SU-DHL-6 (cell line): Measurements from ENCODE around the gene NFIA.

ENCODE experiments used
- H2AFZ ChIP-seq: fragments of 200-600 bp; sonication (generic); 2 replicates; pipeline ENCODE4 v1.6.1; 2014; ENCODE audit warnings: low read depth, mild to moderate bottlenecking, moderate library complexity, mixed read lengths, antibody characterized with exemption, low read length; ENCODE audit not compliant: severe bottlenecking
- H3F3A ChIP-seq: fragments of 200-600 bp; shearing (Covaris generic); 2 replicates; pipeline ENCODE4 v1.6.0; 2016; ENCODE audit warnings: antibody characterized with exemption, mild to moderate bottlenecking; ENCODE audit not compliant: insufficient read depth
- H3K27ac ChIP-seq: fragments of 200-600 bp; sonication (generic); 2 replicates; pipeline ENCODE4 v1.5.1; 2016; ENCODE audit warnings: low read depth, mild to moderate bottlenecking, low read length, moderate library complexity, mixed read lengths
- H3K27me3 ChIP-seq: fragments of 200-600 bp; sonication (generic), shearing (Covaris generic); 2 replicates; pipeline ENCODE4 v1.6.0; 2014; ENCODE audit warnings: mild to moderate bottlenecking, low read length
- H3K36me3 ChIP-seq: fragments of 200-600 bp; sonication (generic); 2 replicates; pipeline ENCODE4 v1.6.1; 2014; ENCODE audit warnings: mild to moderate bottlenecking, low read length, mixed read lengths
- H3K4me2 ChIP-seq: fragments of 300-600, 200-600 bp; shearing (Covaris generic), sonication (generic); 2 replicates; pipeline ENCODE4 v1.6.0; 2014; ENCODE audit warnings: low read length, low read depth, mild to moderate bottlenecking; ENCODE audit not compliant: poor library complexity, severe bottlenecking
- H3K4me3 ChIP-seq: fragments of 200-600 bp; sonication (generic); 2 replicates; pipeline ENCODE4 v1.5.1; 2014; ENCODE audit warnings: antibody characterized with exemption, low read length, mild to moderate bottlenecking, mixed read lengths; ENCODE audit not compliant: insufficient read depth, poor library complexity, severe bottlenecking
- H3K79me2 ChIP-seq: fragments of 200-600 bp; sonication (generic); 2 replicates; pipeline ENCODE4 v1.6.1; 2014; ENCODE audit warnings: mild to moderate bottlenecking, low read length, moderate library complexity; ENCODE audit not compliant: insufficient read depth
- H3K9ac ChIP-seq: fragments of 200-600 bp; sonication (generic); 2 replicates; pipeline ENCODE4 v1.7.0; 2014; ENCODE audit warnings: mild to moderate bottlenecking, low read length
- H3K9me2 ChIP-seq: fragments of 200-600 bp; sonication (generic); replicated peaks from 2 replicates; pipeline ENCODE4 v1.6.1; 2014; ENCODE audit warnings: low read length; ENCODE audit not compliant: insufficient read depth
- H3K9me3 ChIP-seq: fragments of 200-600 bp; sonication (generic); 2 replicates; pipeline ENCODE4 v1.6.1; 2014; ENCODE audit warnings: low read length, mixed read lengths; ENCODE audit not compliant: insufficient read depth
- H4K20me1 ChIP-seq: fragments of 200-600 bp; sonication (generic); 2 replicates; pipeline ENCODE4 v1.6.1; 2014; ENCODE audit warnings: low read depth, mild to moderate bottlenecking, antibody characterized with exemption, low read length, moderate library complexity, mixed read lengths
- EZH2phosphoT487 ChIP-seq: fragments of 200-600 bp; sonication (generic), shearing (Covaris generic); conservative IDR thresholded peaks from 2 replicates; pipeline ENCODE4 v1.6.1; 2018; ENCODE audit warnings: mild to moderate bottlenecking, antibody characterized with exemption, low read length, moderate library complexity, mixed read lengths
- TF ChIP-seq, protein P1 (sequence below): fragments of 200-600 bp; sonication (generic); IDR thresholded peaks from one replicate; pipeline ENCODE4 v1.5.1; 2017; ENCODE audit warnings: antibody characterized with exemption, mild to moderate bottlenecking, low read length, moderate library complexity; ENCODE audit not compliant: insufficient read depth, poor library complexity, severe bottlenecking

Gene NFIA

GRCh38 chr1:61391730-61392129 is 309.4 kb downstream of the NFIA start:
- Histone ChIP-seq H3K4me3 (no peak overlapping the region), H3K4me2 (no peak overlapping the region), H3K36me3 (peaks cover 11% of the 10 kb centered on the region; the same call in 1 of the 2 replicates), H2AFZ (no peak overlapping the region), H3K79me2 (no peaks in the 10 kb centered on the region), H3K9me2 (no peaks in the 10 kb centered on the region), H3K9me3 (no peaks in the 10 kb centered on the region), H3K27ac (no peak overlapping the region), H3F3A (no peaks in the 10 kb centered on the region), H3K9ac (no peak overlapping the region), H3K27me3 (no peaks in the 10 kb centered on the region), H4K20me1 (no peaks in the 10 kb centered on the region)
- TF ChIP-seq EZH2phosphoT487: no peak
- TF ChIP-seq, protein P1, sequence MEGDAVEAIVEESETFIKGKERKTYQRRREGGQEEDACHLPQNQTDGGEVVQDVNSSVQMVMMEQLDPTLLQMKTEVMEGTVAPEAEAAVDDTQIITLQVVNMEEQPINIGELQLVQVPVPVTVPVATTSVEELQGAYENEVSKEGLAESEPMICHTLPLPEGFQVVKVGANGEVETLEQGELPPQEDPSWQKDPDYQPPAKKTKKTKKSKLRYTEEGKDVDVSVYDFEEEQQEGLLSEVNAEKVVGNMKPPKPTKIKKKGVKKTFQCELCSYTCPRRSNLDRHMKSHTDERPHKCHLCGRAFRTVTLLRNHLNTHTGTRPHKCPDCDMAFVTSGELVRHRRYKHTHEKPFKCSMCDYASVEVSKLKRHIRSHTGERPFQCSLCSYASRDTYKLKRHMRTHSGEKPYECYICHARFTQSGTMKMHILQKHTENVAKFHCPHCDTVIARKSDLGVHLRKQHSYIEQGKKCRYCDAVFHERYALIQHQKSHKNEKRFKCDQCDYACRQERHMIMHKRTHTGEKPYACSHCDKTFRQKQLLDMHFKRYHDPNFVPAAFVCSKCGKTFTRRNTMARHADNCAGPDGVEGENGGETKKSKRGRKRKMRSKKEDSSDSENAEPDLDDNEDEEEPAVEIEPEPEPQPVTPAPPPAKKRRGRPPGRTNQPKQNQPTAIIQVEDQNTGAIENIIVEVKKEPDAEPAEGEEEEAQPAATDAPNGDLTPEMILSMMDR: no peak

GRCh38 chr1:61392409-61393242 is 310.3 kb downstream of the NFIA start:
- Histone ChIP-seq H2AFZ (no peak overlapping the region), H3F3A (no peaks in the 10 kb centered on the region), H3K4me3 (no peak overlapping the region), H3K9ac (no peak overlapping the region), H3K27ac (no peak overlapping the region), H3K4me2 (no peak overlapping the region), H3K9me3 (no peaks in the 10 kb centered on the region), H3K9me2 (no peaks in the 10 kb centered on the region), H4K20me1 (no peaks in the 10 kb centered on the region), H3K79me2 (no peaks in the 10 kb centered on the region), H3K36me3 (peaks cover 11% of the 10 kb centered on the region; the same call in 1 of the 2 replicates), H3K27me3 (no peaks in the 10 kb centered on the region)
- TF ChIP-seq, protein P1: no peak
- no peak for TF ChIP-seq EZH2phosphoT487

- H3K36me3 ChIP-seq: peaks cover 9% of the 10 kb centered on the region; the same call in 1 of the 2 replicates
- H3K27ac ChIP-seq: no peak overlapping the region
- no peak overlapping the region for H3K9ac ChIP-seq
- no peaks in the 10 kb centered on the region for H3K27me3 ChIP-seq
- no peak overlapping the region for H2AFZ ChIP-seq
- H3K4me2 ChIP-seq: no peak overlapping the region
- no peak for TF ChIP-seq EZH2phosphoT487
- TF ChIP-seq, protein P1: no peak
- H3K79me2 ChIP-seq: no peaks in the 10 kb centered on the region
- no peaks in the 10 kb centered on the region for H3F3A ChIP-seq
- H4K20me1 ChIP-seq: no peaks in the 10 kb centered on the region
- H3K9me3 ChIP-seq: no peaks in the 10 kb centered on the region
- H3K9me2 ChIP-seq: no peaks in the 10 kb centered on the region
- no peak overlapping the region for H3K4me3 ChIP-seq
These were observed 311.2 kb downstream of the NFIA start for GRCh38 chr1:61393575-61393974.
